ENCODE measurements around the gene CFAP70.
A peak's percentile ranks its signal among the peaks of the same experiment; 100 is the strongest.

Gene CFAP70

DNA sequence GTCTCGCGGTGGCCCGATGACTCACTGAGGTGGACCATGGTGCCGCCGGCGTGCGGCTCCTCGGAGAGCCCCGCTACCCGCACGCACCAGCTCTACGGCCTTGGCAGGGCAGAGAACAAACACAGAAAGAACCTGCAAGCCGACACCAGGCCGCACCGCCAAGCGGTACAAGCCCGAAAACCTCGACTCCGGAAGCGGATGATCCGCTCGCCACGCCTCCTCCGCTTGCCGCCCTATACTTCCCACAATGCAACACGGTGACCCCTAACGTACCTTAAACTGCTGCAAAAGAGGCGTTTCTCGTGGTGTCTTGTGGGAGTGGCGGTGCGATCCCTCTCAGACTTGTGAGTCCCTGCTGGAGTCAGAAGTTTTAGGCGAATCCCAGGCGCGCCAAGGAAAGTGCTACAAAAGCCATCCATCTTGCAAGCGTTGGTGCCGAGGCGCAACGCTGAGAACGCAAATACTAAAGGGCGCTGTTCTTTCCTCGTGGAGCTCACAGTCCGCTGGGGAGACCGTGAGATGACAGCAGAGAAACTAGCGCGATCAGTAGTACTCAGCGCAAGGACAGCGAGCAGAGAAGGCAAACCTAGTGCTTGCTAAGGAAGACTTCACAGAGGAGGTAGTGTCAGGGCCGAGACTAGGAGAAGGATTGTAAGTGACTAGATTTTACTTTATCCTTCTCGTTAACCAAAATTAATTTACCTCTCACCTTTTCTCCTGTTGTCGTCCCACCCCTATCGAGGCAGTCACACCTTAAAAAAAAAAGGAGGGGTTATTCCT, 106.0 kb downstream of the CFAP70 start, which contains the start of gene MRPS16:
Gene MRPS16 (minus strand): TSS at position 200 of the 780 bp plus-strand sequence. CDS start 162 bp downstream, at position 38.
- peak; percentile 96 for DNase-seq (ENCODE audit: low spot score)

DNA sequence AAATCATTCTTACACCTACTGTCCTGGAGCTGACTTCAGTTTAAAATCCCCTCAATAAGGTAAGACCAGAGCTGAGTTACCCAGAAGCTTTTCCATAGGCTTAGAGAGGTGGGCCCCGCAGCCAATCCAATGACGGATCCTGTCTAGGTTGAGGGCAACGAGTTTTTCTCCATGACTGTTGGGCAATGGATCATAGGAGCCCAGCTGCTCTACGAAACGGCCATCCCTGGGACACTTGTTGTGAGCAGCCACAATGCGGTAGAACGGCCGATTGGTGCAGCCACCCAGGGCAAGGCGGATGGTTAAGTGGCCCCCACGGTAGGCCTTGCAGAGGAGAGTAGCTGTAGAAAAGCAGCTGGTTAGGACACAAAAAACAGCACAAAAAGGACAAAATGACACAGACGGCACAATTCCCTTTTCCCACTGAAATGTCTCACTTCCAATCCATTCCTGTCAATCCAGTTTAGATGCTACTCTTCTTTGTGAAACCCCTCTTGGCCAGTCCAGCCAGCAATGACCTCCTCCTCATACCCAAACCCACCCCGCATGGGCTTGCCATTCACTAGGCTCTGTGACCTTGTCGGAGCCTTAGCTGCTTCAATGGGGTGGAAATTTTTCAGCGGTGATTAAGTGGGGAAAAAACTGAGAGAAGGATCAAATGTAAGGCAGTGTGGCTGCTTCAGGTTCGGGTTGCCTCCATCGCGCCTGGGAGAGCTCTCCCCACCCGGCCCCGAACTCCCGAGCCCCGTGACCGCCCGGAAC, 106.8 kb downstream of the CFAP70 start:
- DNase-seq (ENCODE audit: low spot score) = no peak

DNA sequence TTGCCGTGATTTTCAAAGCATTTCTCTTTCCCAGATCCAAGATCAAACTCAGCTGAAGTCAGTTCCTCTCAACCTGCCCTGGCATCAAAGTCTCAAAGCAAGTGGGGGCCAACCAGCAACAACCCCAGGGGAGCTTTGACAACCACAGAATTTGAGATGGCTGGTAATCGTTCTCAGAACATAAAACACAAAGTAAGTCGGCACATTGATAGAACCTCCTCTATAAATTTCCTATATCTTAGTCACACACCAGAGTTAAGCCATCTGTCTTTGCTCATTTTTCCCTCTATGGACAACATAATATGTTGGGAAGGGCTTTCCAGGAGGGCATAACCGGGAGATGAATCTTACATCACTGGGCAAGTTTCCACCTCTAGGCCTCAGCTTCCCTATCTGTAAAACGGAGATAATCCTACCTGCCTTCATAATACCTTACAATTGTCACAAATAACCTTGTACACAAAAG, 110.4 kb downstream of the CFAP70 start:
- no peak for DNase-seq (ENCODE audit: low spot score)

GRCh38 chr10:73247509-73248258, 111.0 kb downstream of the CFAP70 start:
- no peak for DNase-seq (ENCODE audit: low spot score)

DNA sequence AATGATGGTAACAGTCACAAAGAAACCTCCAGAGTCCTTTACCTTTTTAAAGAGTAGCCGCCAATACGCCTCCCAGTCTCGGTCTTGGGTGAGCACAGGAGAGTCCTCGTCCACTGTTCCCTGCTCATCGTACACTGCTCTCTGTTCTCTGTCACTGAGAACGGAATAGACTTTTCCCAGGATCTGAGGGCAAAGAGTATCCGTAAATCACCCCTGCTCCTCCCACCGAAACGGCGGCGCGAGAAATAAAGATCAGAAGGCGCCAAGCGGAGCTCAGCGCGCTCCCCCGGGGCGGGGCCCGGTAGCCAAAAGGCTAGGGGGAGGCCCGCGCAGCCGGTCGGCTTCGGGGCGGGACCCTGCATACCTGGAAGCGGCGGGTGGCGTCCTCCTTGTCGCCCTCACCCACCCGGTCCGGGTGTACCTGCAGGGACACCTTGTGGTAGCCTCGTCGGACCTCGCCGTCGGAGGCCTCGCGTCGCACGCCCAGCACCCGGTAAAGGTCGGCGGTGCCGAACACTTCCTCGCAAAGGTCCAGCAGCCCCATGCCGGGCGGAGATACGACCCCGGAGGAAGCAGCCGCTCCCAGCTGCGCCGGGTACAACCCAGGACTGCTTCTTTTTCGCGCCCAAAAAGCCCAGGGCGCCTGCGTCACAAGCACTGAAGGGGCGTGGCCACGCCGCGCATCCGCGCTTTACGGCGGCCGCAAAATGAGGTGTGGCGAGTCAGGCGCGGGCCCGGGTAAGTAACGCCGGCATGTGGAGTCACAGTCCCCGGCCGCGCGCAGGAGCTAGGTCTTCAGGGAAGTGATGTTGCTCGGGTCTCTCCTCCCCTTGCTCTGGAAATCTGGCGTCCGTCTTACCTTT, 111.8 kb downstream of the CFAP70 start, which contains the start of gene DNAJC9:
Gene DNAJC9 (minus strand): TSS at position 610 of the 863 bp plus-strand sequence. CDS start 66 bp downstream, at position 544.
- DNase-seq (ENCODE audit: low spot score) = peak; percentile 97

- DNase-seq (ENCODE audit: low spot score) = no peak
These were observed 112.4 kb downstream of the CFAP70 start for GRCh38 chr10:73246322-73246645.

- no peak for DNase-seq (ENCODE audit: low spot score)
These were observed 113.7 kb downstream of the CFAP70 start for GRCh38 chr10:73244866-73245477.

DNA sequence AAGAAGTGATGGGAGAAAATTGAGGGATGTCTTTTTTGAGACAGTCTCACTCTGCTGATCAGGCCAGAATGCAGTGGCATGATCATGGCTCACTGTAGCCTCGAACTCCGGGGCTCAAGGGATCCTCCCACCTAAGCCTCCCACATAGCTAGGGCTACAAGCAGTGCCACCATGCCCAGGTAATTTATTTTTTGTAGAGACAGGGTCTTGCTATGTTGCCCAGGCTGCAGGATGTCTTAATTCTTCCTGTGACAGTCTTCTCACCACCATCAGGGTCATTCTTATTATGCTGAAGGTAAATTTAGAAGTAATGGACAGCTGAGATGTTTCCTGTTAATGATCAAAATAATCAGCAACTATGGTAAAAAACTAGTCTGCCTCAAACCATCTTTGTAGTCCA, 118.8 kb downstream of the CFAP70 start:
- DNase-seq (ENCODE audit: low spot score) = no peak

DNA sequence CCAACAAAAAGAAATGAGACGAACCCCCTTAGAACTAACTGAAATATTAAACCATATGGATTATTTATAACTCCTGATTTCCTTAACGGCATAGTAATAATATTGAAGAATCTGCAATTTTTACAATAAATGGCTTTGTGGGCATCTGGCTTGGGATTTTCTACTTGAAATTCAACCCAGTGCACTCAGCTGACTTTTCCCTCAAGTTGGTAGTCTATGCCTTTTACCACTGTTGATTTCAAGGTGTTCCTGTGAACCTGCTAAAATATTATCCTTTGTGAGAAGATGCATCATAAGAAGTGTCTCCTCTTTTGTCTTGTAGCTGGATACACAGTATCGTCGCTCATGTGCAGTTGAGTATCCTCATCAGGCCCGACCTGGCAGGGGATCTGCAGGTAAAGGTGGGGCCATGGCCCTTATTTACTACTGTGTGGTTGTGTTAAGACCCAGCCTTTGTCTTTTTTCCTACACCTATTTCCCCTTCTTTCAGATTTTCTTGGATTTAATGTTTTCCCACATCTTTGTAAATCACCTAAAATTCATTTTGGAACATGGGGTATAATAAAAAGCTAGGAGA, 119.6 kb downstream of the CFAP70 start:
- DNase-seq (ENCODE audit: low spot score) = no peak

- DNase-seq (ENCODE audit: low spot score) = no peak
These were observed 124.0 kb downstream of the CFAP70 start for GRCh38 chr10:73234695-73235094.

DNA sequence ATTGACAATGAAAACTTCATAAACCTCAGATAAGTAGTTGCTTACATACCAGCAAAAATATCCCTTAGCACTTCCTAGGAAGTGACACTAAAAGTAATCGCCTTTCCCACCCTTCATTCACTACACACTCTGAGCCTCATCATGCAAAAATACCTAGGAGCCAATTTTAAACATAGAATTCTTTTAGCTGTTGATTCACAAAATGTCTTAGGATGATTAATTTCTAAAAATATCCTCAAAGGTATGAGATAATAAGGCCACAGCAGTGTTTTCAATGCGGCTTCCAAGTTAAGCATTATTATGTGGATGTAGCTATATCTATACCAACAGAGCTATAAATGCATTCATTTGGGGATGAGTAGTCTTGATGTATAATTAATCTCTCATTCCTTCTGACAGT, 124.8 kb downstream of the CFAP70 start:
- no peak for DNase-seq (ENCODE audit: low spot score)

GRCh38 chr10:73232887-73233286, 125.8 kb downstream of the CFAP70 start:
- no peak for DNase-seq (ENCODE audit: low spot score)

DNA sequence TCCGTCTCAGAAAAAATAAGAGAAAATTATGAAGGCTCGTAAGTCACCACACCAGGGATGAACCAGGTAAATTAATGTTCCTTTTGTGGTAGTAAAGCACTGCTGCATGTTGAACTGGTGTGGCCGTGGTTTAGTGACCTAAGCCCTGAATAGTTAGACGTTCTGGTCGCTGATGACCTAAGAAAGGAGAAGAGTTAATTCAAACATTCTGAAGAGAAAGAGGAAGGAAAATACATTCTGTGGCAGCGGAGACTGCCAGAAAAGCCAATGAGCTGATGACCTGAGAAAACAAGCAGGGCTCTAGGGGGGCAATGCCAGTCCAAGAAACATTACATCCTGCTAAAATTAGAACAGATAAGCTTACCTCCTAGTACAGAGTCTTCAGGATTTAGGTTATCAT, 129.1 kb downstream of the CFAP70 start:
- no peak for DNase-seq (ENCODE audit: low spot score)

GRCh38 chr10:73228247-73228646, 130.4 kb downstream of the CFAP70 start:
- DNase-seq (ENCODE audit: low spot score) = no peak

- DNase-seq (ENCODE audit: low spot score) = no peak
These were observed 132.0 kb downstream of the CFAP70 start for GRCh38 chr10:73226663-73227062.

DNA sequence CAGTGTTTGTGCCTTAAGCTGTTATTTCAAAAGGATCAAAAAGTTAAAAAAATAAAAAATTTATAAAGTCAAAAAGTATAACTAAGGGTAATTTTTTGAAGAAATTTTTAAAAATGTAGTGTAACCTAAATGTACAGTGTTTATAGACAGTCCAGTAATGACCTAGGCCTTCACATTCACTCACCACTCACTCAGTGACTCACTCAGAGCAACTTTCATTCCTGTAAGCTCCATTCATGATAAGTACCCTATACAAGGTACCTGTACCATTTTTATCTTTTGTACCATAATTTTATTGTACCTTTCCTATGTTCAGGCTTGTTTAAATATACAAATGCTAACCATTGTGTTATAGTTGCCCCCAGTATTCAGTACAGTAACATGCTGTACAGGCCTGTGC, 133.1 kb downstream of the CFAP70 start:
- no peak for DNase-seq (ENCODE audit: low spot score)

- no peak for DNase-seq (ENCODE audit: low spot score)
These were observed 137.7 kb downstream of the CFAP70 start for GRCh38 chr10:73220989-73221388.

DNA sequence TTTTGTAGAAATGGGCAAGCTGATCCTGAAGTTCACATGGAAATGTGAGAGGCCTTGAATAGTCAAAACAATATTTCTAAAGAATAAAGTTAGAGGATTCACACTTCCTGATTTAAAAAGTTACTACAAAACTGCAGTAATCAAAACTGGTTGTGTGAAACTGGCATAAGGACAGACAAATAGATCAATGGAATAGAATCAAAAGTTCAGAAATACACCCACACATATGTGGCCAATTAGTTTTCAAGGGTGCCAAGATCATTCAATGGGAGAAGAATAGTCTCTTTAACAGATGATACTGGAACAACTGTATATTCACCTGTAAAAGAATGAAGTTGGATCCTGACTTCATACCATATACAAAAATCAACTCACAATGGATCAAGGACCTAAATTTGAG, 139.3 kb downstream of the CFAP70 start:
- DNase-seq (ENCODE audit: low spot score) = no peak

DNA sequence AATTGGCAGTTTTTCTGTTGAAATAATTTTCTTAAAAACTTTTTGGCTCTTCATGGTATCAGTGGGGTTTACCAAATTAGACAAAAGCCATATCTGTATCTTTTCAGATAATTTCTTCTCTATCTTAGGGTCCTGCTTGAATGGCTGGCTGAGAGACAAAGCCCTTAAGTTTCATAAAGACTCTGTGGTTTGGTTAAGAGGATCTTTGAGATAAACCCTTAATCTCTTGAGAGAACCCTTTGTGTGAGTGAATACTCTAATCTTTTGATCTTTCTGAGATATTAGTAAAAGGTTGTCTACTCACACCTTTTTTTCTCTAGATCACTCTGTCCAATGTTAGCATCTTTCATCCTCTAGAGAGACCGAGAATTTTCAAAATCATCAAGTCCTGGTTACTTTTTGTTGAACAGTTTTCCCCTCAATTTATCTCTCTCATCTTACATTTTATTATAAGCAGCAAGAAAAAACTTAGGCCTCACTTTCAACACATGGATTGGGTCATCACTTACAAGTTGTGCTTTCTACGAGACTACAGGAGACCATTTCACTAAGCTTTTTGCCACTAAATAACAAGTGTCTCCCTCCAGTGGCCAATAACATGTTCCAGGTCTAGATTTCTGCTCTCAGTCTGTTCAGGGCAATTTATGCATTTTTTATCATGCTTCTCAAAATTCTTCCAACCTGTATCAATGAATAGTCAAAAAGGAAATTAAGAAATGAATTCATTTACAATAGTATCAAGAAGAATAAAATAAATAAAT, 140.1 kb downstream of the CFAP70 start:
- peak; percentile 14 for DNase-seq (ENCODE audit: low spot score)

DNA sequence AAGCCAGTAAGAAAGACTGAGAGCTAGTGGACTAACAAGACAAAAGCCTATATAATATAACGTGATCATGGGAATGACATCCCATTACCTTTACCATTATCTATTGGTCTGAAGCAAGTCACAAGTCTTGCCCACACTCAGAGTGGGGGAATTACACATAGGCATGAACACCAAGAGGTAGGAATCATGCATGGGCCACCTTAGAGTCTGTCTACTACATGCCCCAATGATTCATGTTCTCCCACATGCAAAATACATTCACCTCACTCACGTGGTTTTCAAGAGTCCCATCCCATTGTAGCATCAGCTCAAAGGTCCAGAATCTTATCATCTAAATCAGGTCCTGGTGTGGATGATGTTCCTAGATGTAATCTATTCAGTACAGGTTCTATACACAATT, 141.0 kb downstream of the CFAP70 start:
- DNase-seq (ENCODE audit: low spot score) = no peak

Data from AG20443 (cell line).